ENCODE results near the gene TRPM1. TPM values are rescaled to one million over a fixed set of nuclear protein-coding genes. Genes with fewer than 3 reads are reported as not detected.

TRPM1 gene
- total RNA-seq, 1 donor from 2014 or later, result not detected

DNA sequence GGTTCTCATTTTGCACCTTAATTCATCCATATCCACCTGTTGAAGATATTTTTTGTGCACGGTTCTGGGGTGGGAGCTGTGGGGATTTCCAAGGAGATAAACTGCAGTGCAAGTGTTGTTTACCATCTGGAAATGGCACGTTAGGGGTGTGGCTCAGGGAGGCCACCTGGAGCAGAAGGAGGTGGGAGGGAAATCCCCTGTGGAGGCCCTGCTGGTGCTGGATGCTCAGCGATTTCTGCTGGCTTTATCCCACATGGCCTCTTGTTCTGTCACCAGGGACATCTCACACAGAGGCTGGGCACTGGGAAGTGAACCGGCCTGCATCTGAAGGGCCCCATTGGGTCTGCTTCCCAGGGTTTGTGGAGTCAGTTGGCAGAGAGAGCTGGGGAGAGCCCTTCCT, 24.3 kb downstream of the TRPM1 start:
- H3K36me3 ChIP-seq (ENCODE audit: control insufficient read depth in 3 of 3, insufficient read depth in 3 of 3, low read length in 3 of 3), result no peaks in the 10 kb centered on the region
- peaks cover 0 to 9% (median 0%) of the 10 kb centered on the region in 3 donors for H3K27me3 ChIP-seq (ENCODE audit: control insufficient read depth in 3 of 3, insufficient read depth in 3 of 3, low read length in 3 of 3)
- no peak overlapping the region for H3K9ac ChIP-seq (ENCODE audit: low read depth in 1 of 3, low read length in 3 of 3)
- H3K27ac ChIP-seq (ENCODE audit: low read depth, low read length), result no peak overlapping the region
- no peaks in the 10 kb centered on the region for H3K9me3 ChIP-seq (ENCODE audit: control insufficient read depth in 3 of 3, low read length in 3 of 3)
- H3K4me1 ChIP-seq (ENCODE audit: control insufficient read depth in 3 of 3, insufficient read depth in 3 of 3, low read length in 3 of 3), result peaks cover 0 to 8% (median 4%) of the 10 kb centered on the region in 3 donors
- no peak overlapping the region for H3K4me3 ChIP-seq (ENCODE audit: low read length in 3 of 3)

DNA sequence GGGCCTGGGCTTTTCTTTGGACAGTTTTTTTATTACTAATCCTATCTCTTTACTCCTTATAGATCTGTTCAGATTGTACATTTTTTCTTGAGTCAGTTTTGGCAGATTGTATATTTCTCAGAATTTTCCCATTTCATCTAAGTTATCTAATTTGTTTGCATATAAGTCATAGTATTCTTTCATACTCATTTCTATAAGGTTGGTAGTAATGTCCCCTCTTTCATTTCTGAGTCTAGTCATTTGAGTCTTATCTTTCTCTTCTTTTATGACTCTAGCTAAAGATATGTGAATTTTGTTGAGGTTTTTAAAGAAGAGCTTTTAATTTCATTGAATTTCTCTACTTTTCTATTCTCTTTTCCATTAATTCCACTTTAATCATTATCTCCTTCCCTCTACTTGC, 27.2 kb downstream of the TRPM1 start:
- H3K27ac ChIP-seq (ENCODE audit: low read depth, low read length), result no peak overlapping the region
- no peaks in the 10 kb centered on the region for H3K9me3 ChIP-seq (ENCODE audit: control insufficient read depth in 3 of 3, low read length in 3 of 3)
- H3K27me3 ChIP-seq (ENCODE audit: control insufficient read depth in 3 of 3, insufficient read depth in 3 of 3, low read length in 3 of 3), result peaks cover 0 to 6% (median 0%) of the 10 kb centered on the region in 3 donors
- H3K4me1 ChIP-seq (ENCODE audit: control insufficient read depth in 3 of 3, insufficient read depth in 3 of 3, low read length in 3 of 3), result no peaks in the 10 kb centered on the region
- no peak overlapping the region for H3K4me3 ChIP-seq (ENCODE audit: low read length in 3 of 3)
- H3K36me3 ChIP-seq (ENCODE audit: control insufficient read depth in 3 of 3, insufficient read depth in 3 of 3, low read length in 3 of 3), result no peaks in the 10 kb centered on the region
- H3K9ac ChIP-seq (ENCODE audit: low read depth in 1 of 3, low read length in 3 of 3), result no peak overlapping the region

DNA sequence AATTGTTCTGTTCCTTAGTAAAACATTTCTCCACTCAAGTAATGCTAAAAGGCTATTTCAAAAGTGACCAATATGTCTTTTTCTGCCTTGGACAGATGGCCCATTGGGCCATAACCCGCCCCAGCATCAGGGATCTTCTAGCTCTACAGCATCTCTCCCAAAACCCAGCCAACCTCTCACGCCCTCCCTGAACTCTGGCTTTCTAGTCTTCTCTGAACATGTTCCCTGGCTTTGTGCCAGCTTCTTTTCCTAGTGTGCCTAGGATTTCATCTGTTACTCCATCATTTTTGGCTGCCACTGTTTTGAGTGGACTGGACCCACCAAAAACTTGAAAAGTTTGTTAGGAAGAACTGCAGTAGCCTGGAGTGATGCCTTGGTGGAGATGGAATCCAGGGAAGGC, 30.7 kb downstream of the TRPM1 start:
- Histone ChIP-seq H3K9me3 (ENCODE audit: control insufficient read depth in 3 of 3, low read length in 3 of 3) (no peaks in the 10 kb centered on the region), H3K9ac (ENCODE audit: low read depth in 1 of 3, low read length in 3 of 3) (no peak overlapping the region), H3K36me3 (ENCODE audit: control insufficient read depth in 3 of 3, insufficient read depth in 3 of 3, low read length in 3 of 3) (no peaks in the 10 kb centered on the region), H3K27ac (ENCODE audit: low read depth, low read length) (no peak overlapping the region), H3K27me3 (ENCODE audit: control insufficient read depth in 3 of 3, insufficient read depth in 3 of 3, low read length in 3 of 3) (no peaks in the 10 kb centered on the region), H3K4me3 (ENCODE audit: low read length in 3 of 3) (no peak overlapping the region), H3K4me1 (ENCODE audit: control insufficient read depth in 3 of 3, insufficient read depth in 3 of 3, low read length in 3 of 3) (no peaks in the 10 kb centered on the region)

DNA sequence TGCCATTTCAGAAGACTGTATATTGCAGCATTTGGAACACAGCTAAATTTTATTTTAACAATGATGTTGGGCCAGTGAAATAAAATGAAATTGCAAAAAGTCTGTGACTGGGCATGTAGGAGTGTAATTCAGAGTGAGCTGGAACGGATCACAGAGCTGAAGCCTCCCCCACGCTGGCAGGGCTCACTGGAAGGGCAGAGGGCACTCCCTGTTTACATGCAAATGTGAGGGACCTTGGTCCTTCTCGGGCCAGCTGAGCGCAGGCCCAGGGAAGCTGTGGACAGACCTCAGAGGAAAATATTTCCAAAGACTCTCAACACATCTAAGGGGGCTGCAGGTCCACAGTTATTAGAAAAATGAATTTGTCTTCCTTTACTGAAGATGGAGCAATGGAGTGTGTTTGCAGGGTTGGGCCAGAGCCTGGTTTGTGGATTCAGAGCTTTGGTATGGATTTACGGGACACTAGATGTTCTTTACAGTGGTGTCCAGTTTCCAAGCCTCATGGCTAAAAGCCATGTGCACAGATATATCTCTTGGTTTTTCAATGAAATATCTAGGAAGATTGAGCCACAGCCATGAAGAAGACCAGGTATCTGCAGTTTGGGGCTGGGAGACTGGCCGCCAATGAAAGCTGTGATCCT, 32.0 kb downstream of the TRPM1 start:
- Histone ChIP-seq H3K9ac (ENCODE audit: low read depth in 1 of 3, low read length in 3 of 3) (no peak overlapping the region), H3K27me3 (ENCODE audit: control insufficient read depth in 3 of 3, insufficient read depth in 3 of 3, low read length in 3 of 3) (no peaks in the 10 kb centered on the region), H3K4me1 (ENCODE audit: control insufficient read depth in 3 of 3, insufficient read depth in 3 of 3, low read length in 3 of 3) (no peaks in the 10 kb centered on the region), H3K9me3 (ENCODE audit: control insufficient read depth in 3 of 3, low read length in 3 of 3) (no peaks in the 10 kb centered on the region), H3K27ac (ENCODE audit: low read depth, low read length) (no peak overlapping the region), H3K4me3 (ENCODE audit: low read length in 3 of 3) (no peak overlapping the region), H3K36me3 (ENCODE audit: control insufficient read depth in 3 of 3, insufficient read depth in 3 of 3, low read length in 3 of 3) (no peaks in the 10 kb centered on the region)

DNA sequence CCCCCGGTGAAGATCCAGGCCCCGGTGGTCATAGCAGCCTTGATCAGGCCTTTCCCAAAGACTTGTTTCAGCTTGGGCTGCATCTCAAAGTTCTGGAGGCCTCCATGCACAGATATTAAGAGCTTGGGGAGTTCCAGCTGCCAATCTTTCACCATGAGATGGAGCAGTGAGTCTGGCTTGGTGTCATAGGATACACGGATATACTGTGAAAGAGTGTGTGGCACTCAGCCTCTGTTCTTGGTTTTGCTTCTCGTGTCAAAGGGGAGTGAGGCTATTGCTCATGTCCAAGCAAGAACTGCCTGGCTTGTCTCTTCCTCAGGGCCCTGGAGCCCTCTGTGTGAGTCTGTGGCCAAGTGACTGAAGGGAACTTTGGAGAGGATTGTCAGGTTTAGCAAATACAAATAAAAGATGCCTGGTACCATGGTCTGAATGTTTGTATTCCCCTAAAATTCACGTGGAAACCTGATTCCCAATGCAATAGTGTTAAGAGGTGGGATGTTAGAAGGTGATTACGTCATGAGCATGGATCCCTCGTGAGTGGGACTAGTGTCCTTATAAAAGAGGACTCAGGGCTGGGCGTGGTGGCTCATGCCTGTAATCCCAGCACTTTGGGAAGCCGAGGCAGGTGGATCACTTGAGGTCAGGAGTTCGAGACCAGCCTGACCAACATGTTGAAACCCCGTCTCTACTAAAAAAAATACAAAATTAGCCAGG, 33.5 kb downstream of the TRPM1 start:
- Histone ChIP-seq H3K9me3 (ENCODE audit: control insufficient read depth in 3 of 3, low read length in 3 of 3) (no peaks in the 10 kb centered on the region), H3K9ac (ENCODE audit: low read depth in 1 of 3, low read length in 3 of 3) (no peak overlapping the region), H3K27me3 (ENCODE audit: control insufficient read depth in 3 of 3, insufficient read depth in 3 of 3, low read length in 3 of 3) (no peaks in the 10 kb centered on the region), H3K27ac (ENCODE audit: low read depth, low read length) (no peak overlapping the region), H3K36me3 (ENCODE audit: control insufficient read depth in 3 of 3, insufficient read depth in 3 of 3, low read length in 3 of 3) (no peaks in the 10 kb centered on the region), H3K4me3 (ENCODE audit: low read length in 3 of 3) (no peak overlapping the region), H3K4me1 (ENCODE audit: control insufficient read depth in 3 of 3, insufficient read depth in 3 of 3, low read length in 3 of 3) (no peaks in the 10 kb centered on the region)

DNA sequence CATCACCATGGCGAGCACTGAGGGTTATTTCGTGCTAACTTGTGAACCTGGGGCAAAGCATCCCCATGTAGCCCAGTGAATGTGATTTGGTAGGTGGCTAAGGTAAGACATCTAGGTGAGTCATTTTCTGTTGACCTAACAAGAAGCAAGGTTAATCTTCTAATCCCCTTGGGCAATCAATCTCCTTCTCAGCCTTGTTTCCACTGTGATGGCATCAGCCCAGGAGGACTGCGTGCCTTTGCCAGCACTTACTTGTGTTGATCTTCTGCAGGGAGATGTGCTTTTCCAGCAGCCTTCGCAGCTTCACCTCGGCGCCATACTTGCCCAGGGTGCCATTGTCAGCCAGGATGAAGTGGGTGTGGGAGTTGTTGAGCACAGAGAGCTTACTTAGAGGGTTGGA, 35.7 kb downstream of the TRPM1 start:
- Histone ChIP-seq H3K9me3 (ENCODE audit: control insufficient read depth in 3 of 3, low read length in 3 of 3) (no peaks in the 10 kb centered on the region), H3K9ac (ENCODE audit: low read depth in 1 of 3, low read length in 3 of 3) (no peak overlapping the region), H3K27me3 (ENCODE audit: control insufficient read depth in 3 of 3, insufficient read depth in 3 of 3, low read length in 3 of 3) (no peaks in the 10 kb centered on the region), H3K4me1 (ENCODE audit: control insufficient read depth in 3 of 3, insufficient read depth in 3 of 3, low read length in 3 of 3) (no peaks in the 10 kb centered on the region), H3K36me3 (ENCODE audit: control insufficient read depth in 3 of 3, insufficient read depth in 3 of 3, low read length in 3 of 3) (no peaks in the 10 kb centered on the region), H3K4me3 (ENCODE audit: low read length in 3 of 3) (no peak overlapping the region), H3K27ac (ENCODE audit: low read depth, low read length) (no peak overlapping the region)

DNA sequence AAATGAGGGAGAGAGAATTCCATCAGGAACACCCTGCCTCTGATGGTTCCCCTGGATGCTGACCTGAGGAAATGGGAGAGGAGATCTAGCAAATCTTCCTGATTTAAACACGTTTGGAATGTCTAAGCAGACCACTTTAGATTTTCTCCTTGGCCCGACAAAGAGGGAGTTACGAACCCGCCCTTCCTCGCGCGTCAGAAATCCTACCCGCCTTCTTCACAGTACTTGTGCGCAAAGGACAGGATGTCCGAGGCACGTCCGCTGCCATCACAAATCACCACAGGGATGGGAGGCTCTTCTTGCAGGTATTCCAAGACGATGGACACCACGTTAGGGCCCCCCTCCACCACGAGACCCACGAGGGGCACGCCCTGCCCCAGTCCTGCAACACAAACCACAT, 38.6 kb downstream of the TRPM1 start:
- Histone ChIP-seq H3K4me3 (ENCODE audit: low read length in 3 of 3) (no peak overlapping the region), H3K27ac (ENCODE audit: low read depth, low read length) (no peak overlapping the region), H3K27me3 (ENCODE audit: control insufficient read depth in 3 of 3, insufficient read depth in 3 of 3, low read length in 3 of 3) (peaks cover 0 to 3% (median 0%) of the 10 kb centered on the region in 3 donors), H3K36me3 (ENCODE audit: control insufficient read depth in 3 of 3, insufficient read depth in 3 of 3, low read length in 3 of 3) (no peaks in the 10 kb centered on the region), H3K9me3 (ENCODE audit: control insufficient read depth in 3 of 3, low read length in 3 of 3) (no peaks in the 10 kb centered on the region), H3K4me1 (ENCODE audit: control insufficient read depth in 3 of 3, insufficient read depth in 3 of 3, low read length in 3 of 3) (peaks cover 0 to 3% (median 0%) of the 10 kb centered on the region in 3 donors), H3K9ac (ENCODE audit: low read depth in 1 of 3, low read length in 3 of 3) (no peak overlapping the region)

DNA sequence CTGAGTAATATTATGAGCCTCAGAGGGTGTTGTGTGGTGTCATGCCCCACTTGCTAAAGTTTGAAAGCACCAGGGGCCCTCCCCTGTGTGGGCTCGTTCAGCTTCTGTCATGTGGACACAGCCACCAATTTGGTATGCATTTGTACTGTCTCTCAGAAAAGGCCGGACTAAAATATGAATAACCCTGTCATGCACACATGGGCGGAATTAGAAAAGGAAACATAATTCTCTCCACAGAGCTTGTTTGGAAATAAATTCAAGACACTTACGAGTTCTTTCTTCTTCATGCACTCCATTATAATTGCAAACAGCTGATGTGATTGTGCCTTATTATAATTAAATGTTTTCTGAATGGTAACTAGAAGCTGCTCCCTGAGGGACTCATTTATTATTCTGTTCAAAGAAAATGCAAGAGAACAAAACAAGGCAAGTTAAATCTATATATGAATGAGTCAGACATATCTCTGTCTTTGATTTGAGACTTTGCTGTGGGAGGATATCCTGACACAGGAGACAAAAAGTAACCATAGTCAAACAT, 39.1 kb downstream of the TRPM1 start:
- no peak overlapping the region for H3K27ac ChIP-seq (ENCODE audit: low read depth, low read length)
- H3K4me3 ChIP-seq (ENCODE audit: low read length in 3 of 3), result no peak overlapping the region
- H3K36me3 ChIP-seq (ENCODE audit: control insufficient read depth in 3 of 3, insufficient read depth in 3 of 3, low read length in 3 of 3), result no peaks in the 10 kb centered on the region
- H3K9ac ChIP-seq (ENCODE audit: low read depth in 1 of 3, low read length in 3 of 3), result no peak overlapping the region
- peaks cover 0 to 3% (median 0%) of the 10 kb centered on the region in 3 donors for H3K4me1 ChIP-seq (ENCODE audit: control insufficient read depth in 3 of 3, insufficient read depth in 3 of 3, low read length in 3 of 3)
- H3K9me3 ChIP-seq (ENCODE audit: control insufficient read depth in 3 of 3, low read length in 3 of 3), result no peaks in the 10 kb centered on the region
- peaks cover 0 to 3% (median 0%) of the 10 kb centered on the region in 3 donors for H3K27me3 ChIP-seq (ENCODE audit: control insufficient read depth in 3 of 3, insufficient read depth in 3 of 3, low read length in 3 of 3)

DNA sequence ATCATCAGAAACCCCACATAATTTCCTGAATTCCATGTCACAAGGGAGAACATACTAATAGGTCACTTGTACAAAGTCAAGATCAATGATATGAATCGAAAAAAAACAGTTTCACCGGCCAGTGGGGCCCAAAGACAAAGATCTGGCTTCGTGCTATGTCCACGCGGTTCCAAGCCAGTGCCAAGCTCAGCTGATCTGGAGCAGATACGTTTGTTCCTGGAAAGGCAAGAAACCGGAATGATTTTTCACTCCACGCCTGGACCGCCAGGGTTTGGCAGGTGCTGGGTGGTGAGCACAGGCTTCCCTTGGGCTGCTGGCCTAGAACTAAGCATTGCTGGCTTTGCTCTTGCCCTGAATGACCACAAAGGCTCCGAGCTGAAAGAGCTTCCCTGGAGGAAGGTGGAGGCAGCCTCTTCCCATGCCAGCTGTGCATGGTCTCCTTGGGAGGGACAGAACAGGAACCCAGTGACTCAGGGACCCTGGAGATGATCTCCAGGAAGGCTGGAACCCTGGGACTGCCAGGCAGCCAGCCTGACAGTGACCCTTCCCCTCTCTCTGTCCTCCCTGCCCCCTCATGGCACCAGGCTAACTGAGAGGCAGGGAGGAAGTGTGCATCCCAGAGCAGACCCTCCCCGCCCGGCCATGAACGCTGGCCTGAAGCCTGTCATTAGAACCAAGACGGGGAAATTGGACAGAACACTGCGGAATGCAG, 40.9 kb downstream of the TRPM1 start:
- no peak overlapping the region for H3K9ac ChIP-seq (ENCODE audit: low read depth in 1 of 3, low read length in 3 of 3)
- no peaks in the 10 kb centered on the region for H3K9me3 ChIP-seq (ENCODE audit: control insufficient read depth in 3 of 3, low read length in 3 of 3)
- no peak overlapping the region for H3K4me3 ChIP-seq (ENCODE audit: low read length in 3 of 3)
- no peaks in the 10 kb centered on the region for H3K36me3 ChIP-seq (ENCODE audit: control insufficient read depth in 3 of 3, insufficient read depth in 3 of 3, low read length in 3 of 3)
- peaks cover 0 to 3% (median 0%) of the 10 kb centered on the region in 3 donors for H3K27me3 ChIP-seq (ENCODE audit: control insufficient read depth in 3 of 3, insufficient read depth in 3 of 3, low read length in 3 of 3)
- no peak overlapping the region for H3K27ac ChIP-seq (ENCODE audit: low read depth, low read length)
- H3K4me1 ChIP-seq (ENCODE audit: control insufficient read depth in 3 of 3, insufficient read depth in 3 of 3, low read length in 3 of 3), result peaks cover 0 to 3% (median 0%) of the 10 kb centered on the region in 3 donors

Data from skeletal muscle tissue (tissue), 4 donors.